Osteocyte (in vitro differentiated cells): ENCODE results near the gene MRRF. TPM values are rescaled to one million over a fixed set of nuclear protein-coding genes. Genes with fewer than 3 reads are reported as not detected.

Source experiments
- DNase-seq: peaks from one replicate; pipeline ENCODE4 v3.0.0; 2021; ENCODE audit warnings: mixed read lengths; ENCODE audit not compliant: unreplicated experiment; ENCODE audit errors: extremely low spot score
- H3K27ac Mint-ChIP-seq: one replicate; pipeline ENCODE4 v1.8.0; 2021; ENCODE audit warnings: mild to moderate bottlenecking, mixed read lengths; ENCODE audit not compliant: unreplicated experiment
- H3K27me3 Mint-ChIP-seq: one replicate; pipeline ENCODE4 v1.8.0; 2021; ENCODE audit warnings: mixed read lengths; ENCODE audit not compliant: unreplicated experiment
- H3K36me3 Mint-ChIP-seq: one replicate; pipeline ENCODE4 v1.8.0; 2021; ENCODE audit warnings: mixed read lengths; ENCODE audit not compliant: unreplicated experiment
- H3K4me1 Mint-ChIP-seq: one replicate; pipeline ENCODE4 v1.8.0; 2021; ENCODE audit warnings: mixed read lengths; ENCODE audit not compliant: unreplicated experiment
- H3K4me3 Mint-ChIP-seq: one replicate; pipeline ENCODE4 v1.8.0; 2021; ENCODE audit warnings: mild to moderate bottlenecking, moderate library complexity, mixed read lengths; ENCODE audit not compliant: unreplicated experiment
- H3K9me3 Mint-ChIP-seq: one replicate; pipeline ENCODE4 v1.8.0; 2021; ENCODE audit warnings: mixed read lengths; ENCODE audit not compliant: unreplicated experiment
- total RNA-seq: library from RNA; stranded (reverse); gene quantifications from 2 replicates; pipeline ENCODE4 v1.2.1, GENCODE V29; 2021
- TF ChIP-seq, protein P1 (sequence below): fragments of 200-600 bp; sonication (generic); IDR thresholded peaks from 2 replicates; pipeline ENCODE4 v1.5.0; 2021; ENCODE audit warnings: antibody characterized with exemption, mild to moderate bottlenecking, moderate library complexity

MRRF gene
- total RNA-seq, 1 donor from 2014 or later: 26.0 TPM

DNA sequence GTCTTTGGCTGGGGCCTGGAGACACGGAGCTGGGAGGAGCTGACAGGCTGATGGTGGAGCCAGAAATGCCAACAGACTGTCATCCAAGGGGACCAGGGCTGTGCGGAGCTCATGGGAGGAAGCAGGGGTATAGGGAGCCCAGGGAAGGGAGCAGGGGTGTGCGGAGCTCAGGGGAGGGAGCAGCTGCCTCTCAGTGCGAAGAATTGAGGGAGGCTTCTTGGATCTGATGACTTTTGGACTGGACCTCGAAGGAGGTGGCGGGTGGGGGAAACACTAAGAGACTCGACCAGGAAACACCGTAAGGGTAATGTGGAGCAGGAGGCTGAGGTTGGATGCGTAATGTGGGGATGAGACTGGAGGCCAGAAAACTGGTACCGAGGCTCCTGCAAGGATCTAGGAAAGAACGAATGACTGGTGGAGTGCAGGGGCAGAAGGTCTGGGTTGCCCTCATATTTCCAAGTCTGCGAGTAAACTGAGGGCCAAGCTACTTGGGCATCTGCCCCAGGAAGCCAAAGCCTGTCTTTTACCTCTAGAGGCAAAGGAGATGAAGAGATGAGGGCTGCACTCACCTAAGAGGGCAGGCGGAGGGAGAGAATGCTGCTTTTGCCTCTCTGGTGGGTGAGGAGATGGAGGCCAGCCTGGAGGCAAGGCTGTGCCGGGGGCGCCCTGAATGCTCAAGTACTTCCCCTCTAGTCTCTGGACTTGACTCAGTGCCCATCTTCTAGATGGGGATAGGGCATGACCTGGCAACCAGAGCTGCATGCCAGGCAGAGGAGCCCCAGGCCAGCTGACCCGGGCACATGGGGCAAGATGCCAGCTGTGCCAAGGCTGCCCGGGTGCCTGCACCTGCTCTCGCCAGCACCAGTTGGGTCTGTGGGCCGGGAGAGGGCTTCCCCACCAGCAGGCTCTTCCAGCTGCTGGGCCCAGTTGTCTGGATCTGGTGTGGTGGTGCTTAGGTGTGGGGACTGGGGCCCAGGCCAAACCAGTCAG is 108.5 kb downstream of the MRRF start:
- Mint-ChIP-seq H3K9me3 (peaks cover 4% of the 10 kb centered on the region), H3K4me1 (peaks cover 30% of the 10 kb centered on the region), H3K36me3 (no peaks in the 10 kb centered on the region), H3K27ac (no peak overlapping the region), H3K4me3 (no peak overlapping the region), H3K27me3 (peaks cover 9% of the 10 kb centered on the region)
- TF ChIP-seq, protein P1, sequence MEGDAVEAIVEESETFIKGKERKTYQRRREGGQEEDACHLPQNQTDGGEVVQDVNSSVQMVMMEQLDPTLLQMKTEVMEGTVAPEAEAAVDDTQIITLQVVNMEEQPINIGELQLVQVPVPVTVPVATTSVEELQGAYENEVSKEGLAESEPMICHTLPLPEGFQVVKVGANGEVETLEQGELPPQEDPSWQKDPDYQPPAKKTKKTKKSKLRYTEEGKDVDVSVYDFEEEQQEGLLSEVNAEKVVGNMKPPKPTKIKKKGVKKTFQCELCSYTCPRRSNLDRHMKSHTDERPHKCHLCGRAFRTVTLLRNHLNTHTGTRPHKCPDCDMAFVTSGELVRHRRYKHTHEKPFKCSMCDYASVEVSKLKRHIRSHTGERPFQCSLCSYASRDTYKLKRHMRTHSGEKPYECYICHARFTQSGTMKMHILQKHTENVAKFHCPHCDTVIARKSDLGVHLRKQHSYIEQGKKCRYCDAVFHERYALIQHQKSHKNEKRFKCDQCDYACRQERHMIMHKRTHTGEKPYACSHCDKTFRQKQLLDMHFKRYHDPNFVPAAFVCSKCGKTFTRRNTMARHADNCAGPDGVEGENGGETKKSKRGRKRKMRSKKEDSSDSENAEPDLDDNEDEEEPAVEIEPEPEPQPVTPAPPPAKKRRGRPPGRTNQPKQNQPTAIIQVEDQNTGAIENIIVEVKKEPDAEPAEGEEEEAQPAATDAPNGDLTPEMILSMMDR: no peak
- no peak for DNase-seq

DNA sequence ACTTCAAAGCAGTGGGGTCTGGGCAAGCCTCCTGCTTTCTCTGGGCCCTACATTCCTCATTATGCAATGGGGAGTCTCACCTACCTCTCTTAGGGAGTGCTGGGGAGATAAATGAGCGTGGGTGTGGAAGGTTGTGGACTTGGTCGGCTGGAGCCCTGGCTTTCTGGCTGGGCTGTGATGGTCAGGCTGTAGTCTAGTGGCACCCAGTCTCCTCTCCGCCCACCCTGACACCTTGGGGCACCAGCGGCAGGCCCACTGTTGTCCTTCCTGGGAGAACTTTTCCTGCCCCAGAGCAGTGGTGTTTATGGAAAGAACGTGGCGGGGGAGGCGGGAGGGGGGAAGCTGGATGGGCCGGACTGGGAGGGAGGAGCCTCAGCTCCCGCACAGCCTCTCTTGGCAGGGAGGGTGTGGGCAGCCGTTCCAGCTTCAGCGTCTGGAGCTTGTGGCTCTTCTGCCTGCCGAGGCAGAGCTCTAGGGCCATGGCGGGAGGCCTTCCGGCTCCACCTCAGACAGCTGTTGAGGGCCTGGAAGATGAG is 110.3 kb downstream of the MRRF start:
- peaks cover 30% of the 10 kb centered on the region for H3K4me1 Mint-ChIP-seq
- H3K9me3 Mint-ChIP-seq: no peaks in the 10 kb centered on the region
- peak overlapping the region; percentile 60 for H3K27ac Mint-ChIP-seq
- DNase-seq: no peak
- no peak overlapping the region for H3K4me3 Mint-ChIP-seq
- peaks cover 9% of the 10 kb centered on the region for H3K27me3 Mint-ChIP-seq
- no peaks in the 10 kb centered on the region for H3K36me3 Mint-ChIP-seq
- TF ChIP-seq, protein P1: no peak

DNA sequence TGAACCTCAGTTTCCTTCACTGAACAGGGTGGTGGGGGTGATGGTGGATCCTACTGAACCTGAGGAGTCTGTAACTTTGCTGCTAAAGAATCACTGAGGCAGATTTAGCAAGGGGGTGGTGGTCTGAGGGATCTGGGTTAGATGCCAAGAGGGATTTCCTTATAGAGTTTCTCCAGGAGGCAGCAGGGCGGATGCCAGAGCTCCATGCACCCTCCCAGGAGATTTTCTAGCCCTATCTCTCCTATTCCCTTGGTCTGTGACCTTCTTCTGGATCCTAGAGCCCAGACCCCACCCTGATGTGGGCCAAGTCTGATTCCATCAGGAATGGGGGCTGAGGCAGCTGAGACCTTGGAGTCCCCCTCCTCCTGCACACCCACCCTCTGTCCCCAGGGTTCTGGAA is 112.1 kb downstream of the MRRF start:
- TF ChIP-seq, protein P1: no peak
- Mint-ChIP-seq H3K36me3 (no peaks in the 10 kb centered on the region), H3K4me3 (no peak overlapping the region), H3K27ac (no peak overlapping the region), H3K27me3 (peaks cover 8% of the 10 kb centered on the region), H3K9me3 (no peaks in the 10 kb centered on the region), H3K4me1 (peaks cover 20% of the 10 kb centered on the region)
- DNase-seq: no peak

DNA sequence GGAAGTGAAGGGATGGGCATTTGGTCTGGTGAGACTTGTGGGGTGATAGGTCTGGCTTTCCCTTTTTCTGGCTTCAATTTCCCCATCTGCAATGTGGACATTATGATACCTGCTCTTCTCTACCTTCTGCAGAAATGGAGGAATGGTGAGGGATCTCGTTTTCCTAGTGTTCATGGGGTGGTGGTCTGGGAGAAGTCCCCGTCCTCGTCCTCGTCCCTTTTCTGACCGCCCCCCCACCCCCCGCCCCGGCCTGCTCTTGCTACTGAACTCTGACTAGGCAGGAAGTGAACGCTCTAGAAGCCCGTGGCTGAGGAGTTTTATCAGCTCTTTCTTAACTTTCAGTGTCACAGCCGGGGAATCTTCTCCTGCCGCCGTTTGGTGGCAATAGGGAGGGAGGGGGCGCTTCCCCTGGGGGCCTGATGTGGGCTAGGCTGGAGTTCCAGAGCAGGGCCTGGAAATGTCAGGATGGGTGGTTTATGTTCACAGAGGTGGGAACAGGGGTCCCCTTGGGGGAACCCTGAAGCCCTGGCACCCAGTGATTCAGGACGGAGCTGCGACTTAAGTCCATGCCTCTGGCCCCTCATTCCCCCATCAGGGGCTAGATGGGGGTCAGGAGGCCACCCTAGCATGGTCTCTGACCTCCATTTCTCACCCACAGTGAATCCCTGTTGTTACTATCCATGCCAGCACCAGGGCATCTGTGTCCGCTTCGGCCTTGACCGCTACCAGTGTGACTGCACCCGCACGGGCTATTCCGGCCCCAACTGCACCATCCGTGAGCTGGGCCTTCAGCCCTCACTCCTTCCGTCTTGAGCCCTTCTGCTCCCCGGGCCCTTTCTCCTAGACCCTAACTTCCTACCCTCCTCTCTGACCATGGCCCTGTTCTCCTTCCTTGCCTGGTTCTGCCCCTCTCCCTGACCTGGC is 112.8 kb downstream of the MRRF start:
- no peaks in the 10 kb centered on the region for H3K36me3 Mint-ChIP-seq
- H3K27me3 Mint-ChIP-seq: peaks cover 3% of the 10 kb centered on the region
- H3K4me1 Mint-ChIP-seq: peaks cover 18% of the 10 kb centered on the region
- DNase-seq: no peak
- H3K4me3 Mint-ChIP-seq: no peak overlapping the region
- H3K27ac Mint-ChIP-seq: no peak overlapping the region
- no peaks in the 10 kb centered on the region for H3K9me3 Mint-ChIP-seq
- TF ChIP-seq, protein P1: no peak
